ENCODE measurements around the gene ALPL.

Gene ALPL

GRCh38 chr1:21622466-21623315, 113.5 kb downstream of the ALPL start:
- DNase-seq (ENCODE audit: low read depth, low spot score) = no peak
- peak overlapping the region; percentile 64 for H3K4me3 ChIP-seq (ENCODE audit: low read length)

- H3K4me3 ChIP-seq (ENCODE audit: low read length) = peak overlapping the region; percentile 43
- DNase-seq (ENCODE audit: low read depth, low spot score) = peak; percentile 84
These were observed 114.3 kb downstream of the ALPL start for GRCh38 chr1:21623410-21623961.

GRCh38 chr1:21624571-21625389, 115.6 kb downstream of the ALPL start:
- H3K4me3 ChIP-seq (ENCODE audit: low read length) = no peak overlapping the region
- DNase-seq (ENCODE audit: low read depth, low spot score) = no peak

GRCh38 chr1:21625390-21626190, 116.4 kb downstream of the ALPL start:
- H3K4me3 ChIP-seq (ENCODE audit: low read length) = peak overlapping the region; percentile 27
- DNase-seq (ENCODE audit: low read depth, low spot score) = peak; percentile 98

- H3K4me3 ChIP-seq (ENCODE audit: low read length) = no peak overlapping the region
- no peak for DNase-seq (ENCODE audit: low read depth, low spot score)
These were observed 117.7 kb downstream of the ALPL start for GRCh38 chr1:21626921-21627339.
